SK-N-SH (cell line): ENCODE data around the gene WDR86. TPM values are rescaled to one million over a fixed set of nuclear protein-coding genes. Genes with fewer than 3 reads are reported as not detected.

Source experiments
- CTCF ChIA-PET: fragments of 300-600, 350-600 bp; formaldehyde crosslinking; extraction: SDS; loops from one replicate; lab custom pipeline; 2021; lab: Yijun Ruan, JAX
- POLR2A ChIA-PET: fragments of 350-600 bp; sonication (Branson Sonifier 250); formaldehyde crosslinking; extraction: SDS; loops from one replicate; lab custom pipeline; 2020; ENCODE audit warnings: antibody characterized with exemption, inconsistent platforms; lab: Yijun Ruan, JAX
- DNase-seq: peaks from one replicate; pipeline ENCODE4 v3.0.0; 2012
- H2AFZ ChIP-seq: fragments of 200-600 bp; sonication (generic); 2 replicates; pipeline ENCODE4 v1.8.1; 2016; ENCODE audit warnings: antibody characterized with exemption, mild to moderate bottlenecking, low read depth
- H3F3A ChIP-seq: fragments of 200-600 bp; sonication (generic); replicated peaks from 2 replicates; pipeline ENCODE3; 2016; ENCODE audit warnings: antibody characterized with exemption, mild to moderate bottlenecking; ENCODE audit not compliant: insufficient read depth
- H3K27ac ChIP-seq, 2 experiments: fragments of 200-500 bp in 1 of 2; fragments of 200-600 bp in 1 of 2; sonication (Bioruptor generic) in 1 of 2; sonication (generic), shearing (Covaris generic) in 1 of 2; 2 replicates each; pipeline versions ENCODE4 v1.5.1 to v1.6.1; 2014 to 2016; ENCODE audit warnings: low read depth in 2 of 2, inconsistent platforms in 1 of 2, low read length in 1 of 2, mild to moderate bottlenecking in 1 of 2, mixed read lengths in 1 of 2
- H3K27me3 ChIP-seq: fragments of 200-600 bp; sonication (generic), shearing (Covaris generic); 2 replicates; pipeline ENCODE4 v1.6.1; 2016; ENCODE audit warnings: mixed run types; ENCODE audit not compliant: insufficient read depth
- H3K36me3 ChIP-seq, 2 experiments: fragments of 200-500 bp in 1 of 2; fragments of 200-600 bp in 1 of 2; sonication (Bioruptor generic) in 1 of 2; sonication (generic) in 1 of 2; replicated peaks in 1 of 2; 2 replicates each; pipeline versions ENCODE3 to v1.5.1; 2014 to 2016; ENCODE audit warnings: low read length in 1 of 2, mild to moderate bottlenecking in 1 of 2; ENCODE audit not compliant: insufficient read depth in 2 of 2, control insufficient read depth in 1 of 2
- H3K4me1 ChIP-seq, 2 experiments: fragments of 200-500 bp in 1 of 2; fragments of 200-600 bp in 1 of 2; sonication (Bioruptor generic) in 1 of 2; sonication (generic), shearing (Covaris generic) in 1 of 2; 2 replicates each; pipeline versions ENCODE4 v1.5.1 to v1.6.1; 2014 to 2016; ENCODE audit warnings: low read depth in 1 of 2, low read length in 1 of 2, mixed run types in 1 of 2; ENCODE audit not compliant: insufficient read depth in 2 of 2, control insufficient read depth in 1 of 2
- H3K4me2 ChIP-seq: fragments of 200-600 bp; sonication (generic), shearing (Covaris generic); 2 replicates; pipeline ENCODE4 v1.6.1; 2017; ENCODE audit warnings: mixed run types
- H3K4me3 ChIP-seq, 2 experiments: fragments of 200-500 bp in 1 of 2; fragments of 200-600 bp in 1 of 2; sonication (Bioruptor generic) in 1 of 2; sonication (generic), shearing (Covaris generic) in 1 of 2; 2 replicates each; pipeline versions ENCODE4 v1.5.1 to v1.8.1; 2014 to 2016; ENCODE audit warnings: low read depth in 2 of 2, inconsistent platforms in 1 of 2, low read length in 1 of 2, mild to moderate bottlenecking in 1 of 2, mixed read lengths in 1 of 2, moderate library complexity in 1 of 2
- H3K79me2 ChIP-seq: fragments of 200-600 bp; sonication (generic); 2 replicates; pipeline ENCODE4 v1.8.1; 2017; ENCODE audit warnings: mild to moderate bottlenecking; ENCODE audit not compliant: insufficient read depth
- H3K9ac ChIP-seq: fragments of 200-600 bp; sonication (generic); 2 replicates; pipeline ENCODE4 v1.6.1; 2017; ENCODE audit warnings: mixed run types
- H3K9me2 ChIP-seq: fragments of 200-600 bp; sonication (generic); 2 replicates; pipeline ENCODE4 v1.6.1; 2017; ENCODE audit warnings: mixed run types
- H3K9me3 ChIP-seq: fragments of 200-600 bp; sonication (generic); 2 replicates; pipeline ENCODE4 v1.6.1; 2017; ENCODE audit warnings: mixed run types, mild to moderate bottlenecking, moderate library complexity
- H4K20me1 ChIP-seq: fragments of 200-600 bp; sonication (generic); 2 replicates; pipeline ENCODE4 v1.6.1; 2017; ENCODE audit warnings: mild to moderate bottlenecking, mixed run types; ENCODE audit not compliant: insufficient read depth
- CHD2 ChIP-seq: fragments of 150-350 bp; IDR thresholded peaks from 2 replicates; pipeline ENCODE4 v1.6.1; 2018; ENCODE audit warnings: low read length; ENCODE audit not compliant: partially characterized antibody
- ELF1 ChIP-seq: IDR thresholded peaks from 2 replicates; pipeline ENCODE4 v1.4.0; 2012
- EZH2phosphoT487 ChIP-seq: fragments of 200-600 bp; sonication (generic); IDR thresholded peaks from 2 replicates; pipeline ENCODE4 v1.6.1; 2017; ENCODE audit warnings: low read depth, mixed run types, mild to moderate bottlenecking, antibody characterized with exemption, moderate library complexity, borderline replicate concordance
- FOSL2 ChIP-seq: IDR thresholded peaks from 2 replicates; pipeline ENCODE4 v1.4.0; 2012; ENCODE audit warnings: low read depth, mild to moderate bottlenecking, moderate library complexity, borderline replicate concordance
- MXI1 ChIP-seq: IDR thresholded peaks from 2 replicates; pipeline ENCODE4 v1.6.1; 2012; ENCODE audit warnings: mild to moderate bottlenecking, low read depth, low read length, improper control_type of control experiment
- PBX3 ChIP-seq: IDR thresholded peaks from 2 replicates; pipeline ENCODE4; 2012
- RAD21 ChIP-seq: IDR thresholded peaks from 2 replicates; pipeline ENCODE4 v1.6.1; 2012; ENCODE audit warnings: mild to moderate bottlenecking, low read length
- RCOR1 ChIP-seq: fragments of 150-350 bp; IDR thresholded peaks from 2 replicates; pipeline ENCODE4 v1.6.1; 2017; ENCODE audit warnings: antibody characterized with exemption, low read length
- REST ChIP-seq: IDR thresholded peaks from 2 replicates; pipeline ENCODE4 v1.6.1; 2012; ENCODE audit warnings: mild to moderate bottlenecking, low read depth, low read length, moderate library complexity
- TCF12 ChIP-seq: IDR thresholded peaks from 2 replicates; pipeline ENCODE4 v1.4.0; 2012
- USF2 ChIP-seq: fragments of 150-350 bp; IDR thresholded peaks from 2 replicates; pipeline ENCODE4 v1.6.1; 2017; ENCODE audit warnings: antibody characterized with exemption, low read length, low read depth, borderline replicate concordance
- whole genome bisulfite sequencing: methylation state at CpG from one replicate; pipeline ENCODE4 v1.1.6; 2017; ENCODE audit warnings: low lambda C conversion rate; 5-methylcytosine and 5-hydroxymethylcytosine counted together
- polyA plus RNA-seq, 3 experiments: library from polyadenylated mRNA; depleted of rRNA; stranded (reverse); fragments of >200 nt; gene quantifications; 2 replicates each; pipeline ENCODE4 v1.2.3, GENCODE V29; 2012
- small RNA-seq, 7 experiments: library from RNA; depleted of rRNA; stranded (forward); fragments of <200 nt; gene quantifications; one replicate each; pipeline ENCODE3, GENCODE V24; 2012

WDR86 gene
- polyA plus RNA-seq, 1 of the 3 experiments (the other 2 are of a cell fraction), result 1.0 TPM

- no peaks in the 10 kb centered on the region for H3K9me3 ChIP-seq
- H4K20me1 ChIP-seq, result no peaks in the 10 kb centered on the region
- H3K79me2 ChIP-seq, result no peaks in the 10 kb centered on the region
- H3K27me3 ChIP-seq, result no peaks in the 10 kb centered on the region
- H3K4me3 ChIP-seq, result no peak overlapping the region
- WGBS, result 52% methylated on average over 1 of the region's 1 CpG
- H3K9me2 ChIP-seq, result no peaks in the 10 kb centered on the region
- TF ChIP-seq MXI1 (no peak), ELF1 (no peak), PBX3 (no peak), RAD21 (no peak), RCOR1 (no peak), USF2 (no peak), FOSL2 (no peak), CHD2 (no peak), EZH2phosphoT487 (no peak), REST (no peak), TCF12 (no peak)
- TF ChIP-seq, all 33 proteins: peak for 0
- Histone ChIP-seq H3K27ac (no peak overlapping the region), H3K36me3 (no peaks in the 10 kb centered on the region), H3K4me1 (no peaks in the 10 kb centered on the region; a peak in 1 of 4 replicates), H3K9ac (no peak overlapping the region), H2AFZ (no peak overlapping the region), H3K4me2 (no peak overlapping the region), H3F3A (peaks cover 6% of the 10 kb centered on the region)
- DNase-seq, result no peak
- ChIA-PET CTCF (interaction anchor here (0.8 to 13.4 kb wide), 7 partner anchors 10 to 167 kb away, joined by 3 to 152 read pairs (median 3); no protein-coding TSS in a partner anchor), POLR2A (no interaction called here)
These were observed 75.2 kb downstream of the WDR86 start for GRCh38 chr7:151334628-151335027.

Small RNAs within 50 kb of the gene (small RNA-seq; reads per million reads assigned to genes)
- 0 reads per million in 7 experiments for gene MIR3907

Other genes with a start within 250 kb of the WDR86 start
- not detected in 2 replicates for gene GBX1, start 242.3 kb downstream of the WDR86 start, polyA plus RNA-seq (2012; rRNA removed)
- gene ASB10, start 222.8 kb downstream of the WDR86 start, polyA plus RNA-seq (2012; rRNA removed), result not detected in 2 replicates
- not detected in 2 replicates for gene H2BK1, start 199.6 kb downstream of the WDR86 start, polyA plus RNA-seq (2012; rRNA removed)
- 75.4 and 102 TPM in 2 replicates for gene ABCF2, start 182.8 kb downstream of the WDR86 start, polyA plus RNA-seq (2012; rRNA removed)
- gene CHPF2, start 177.6 kb downstream of the WDR86 start, polyA plus RNA-seq (2012; rRNA removed), result 60.4 and 68.6 TPM in 2 replicates
- 60.5 and 62.8 TPM in 2 replicates for gene SMARCD3, start 161.3 kb downstream of the WDR86 start, polyA plus RNA-seq (2012; rRNA removed)
- gene NUB1, start 68.2 kb downstream of the WDR86 start, polyA plus RNA-seq (2012; rRNA removed), result 54.0 and 56.6 TPM in 2 replicates
- not detected in 2 replicates for gene CRYGN, start 30.1 kb upstream of the WDR86 start, polyA plus RNA-seq (2012; rRNA removed)
- gene RHEB, start 109.9 kb upstream of the WDR86 start, polyA plus RNA-seq (2012; rRNA removed), result 87.3 and 90.5 TPM in 2 replicates